Measurements from ENCODE around the gene PTAR1.
"Not testable (repeated sequence)": the region's sequence is repeated elsewhere in the genome, so short reads cannot be mapped to it uniquely, and the experiment has no call there.

PTAR1 gene, protein sequence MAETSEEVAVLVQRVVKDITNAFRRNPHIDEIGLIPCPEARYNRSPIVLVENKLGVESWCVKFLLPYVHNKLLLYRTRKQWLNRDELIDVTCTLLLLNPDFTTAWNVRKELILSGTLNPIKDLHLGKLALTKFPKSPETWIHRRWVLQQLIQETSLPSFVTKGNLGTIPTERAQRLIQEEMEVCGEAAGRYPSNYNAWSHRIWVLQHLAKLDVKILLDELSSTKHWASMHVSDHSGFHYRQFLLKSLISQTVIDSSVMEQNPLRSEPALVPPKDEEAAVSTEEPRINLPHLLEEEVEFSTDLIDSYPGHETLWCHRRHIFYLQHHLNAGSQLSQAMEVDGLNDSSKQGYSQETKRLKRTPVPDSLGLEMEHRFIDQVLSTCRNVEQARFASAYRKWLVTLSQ

DNA sequence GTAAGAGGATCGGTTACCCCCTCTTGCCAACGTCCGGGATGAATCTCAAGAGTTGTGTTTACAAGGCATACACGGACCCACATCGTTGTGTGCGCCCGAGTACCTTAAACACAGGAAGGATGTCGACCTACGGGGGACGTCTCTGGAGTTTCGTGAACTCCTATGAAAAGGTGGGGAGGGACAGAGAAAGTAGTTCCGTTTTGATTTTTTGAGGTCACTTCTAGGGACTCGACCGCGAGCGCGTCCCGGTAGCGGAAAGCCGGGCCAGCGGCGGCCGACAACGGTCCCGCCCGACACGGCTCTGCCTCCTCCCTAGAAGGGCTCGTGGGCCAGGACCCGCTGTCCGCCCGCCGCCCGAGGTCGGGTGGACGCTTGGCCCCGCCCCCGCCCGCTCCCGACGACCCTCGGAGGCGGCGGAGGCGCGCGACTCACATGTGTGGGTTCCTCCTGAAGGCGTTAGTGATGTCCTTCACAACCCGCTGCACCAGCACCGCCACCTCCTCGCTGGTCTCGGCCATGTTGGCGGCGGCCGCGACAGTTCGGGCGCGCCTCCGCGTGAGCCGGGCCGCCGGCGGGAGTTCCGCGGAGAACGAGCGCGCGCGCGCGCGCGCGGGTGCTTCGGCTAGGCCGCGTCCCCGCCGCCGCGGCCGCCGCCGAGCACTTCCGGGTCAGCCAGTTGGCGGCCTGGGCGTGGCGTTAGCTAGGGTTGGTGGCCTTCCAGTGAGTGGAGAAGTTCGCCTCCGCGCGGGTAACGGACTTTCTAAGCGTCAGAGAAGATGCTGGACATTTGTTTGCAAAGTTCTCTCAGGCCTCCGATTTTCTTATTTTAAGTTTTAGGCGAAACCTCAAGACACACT is at the start of gene PTAR1:
Gene PTAR1, minus strand, starts transcription at position 591 of the 857 bp plus-strand sequence. Its CDS starts 73 bp downstream, at position 518.
- FAIRE-seq (peak; percentile 68), DNase-seq (ENCODE audit: low spot score) (peak; percentile 88)

DNA sequence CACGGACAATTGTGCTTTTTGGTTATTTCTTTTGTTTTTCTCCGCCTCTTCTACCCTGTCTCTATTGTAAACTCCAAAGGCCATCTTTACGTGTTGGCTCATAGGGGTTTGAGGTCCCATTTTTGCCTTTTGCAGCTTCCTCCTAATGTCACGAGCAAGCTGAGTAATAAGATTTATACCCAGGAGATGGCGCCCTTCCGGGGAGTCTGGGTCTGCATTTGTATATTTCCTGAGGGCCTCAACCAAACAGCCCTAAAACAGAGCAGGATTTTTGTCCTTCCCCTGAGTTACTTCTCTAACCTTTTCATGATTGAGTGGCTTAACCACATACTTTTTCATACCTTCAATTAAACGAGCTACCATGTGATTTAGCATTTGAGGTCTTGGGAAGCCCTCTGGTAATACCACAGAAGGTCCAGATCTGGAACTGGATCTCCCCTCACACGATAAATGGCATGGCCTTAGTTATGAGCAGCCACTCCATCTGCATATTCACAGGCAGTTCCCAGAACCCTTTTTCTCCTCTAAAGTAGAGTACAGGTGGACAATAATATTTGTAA is 49.6 kb upstream of the PTAR1 start:
- FAIRE-seq (no peak), DNase-seq (ENCODE audit: low spot score) (no peak)

DNA sequence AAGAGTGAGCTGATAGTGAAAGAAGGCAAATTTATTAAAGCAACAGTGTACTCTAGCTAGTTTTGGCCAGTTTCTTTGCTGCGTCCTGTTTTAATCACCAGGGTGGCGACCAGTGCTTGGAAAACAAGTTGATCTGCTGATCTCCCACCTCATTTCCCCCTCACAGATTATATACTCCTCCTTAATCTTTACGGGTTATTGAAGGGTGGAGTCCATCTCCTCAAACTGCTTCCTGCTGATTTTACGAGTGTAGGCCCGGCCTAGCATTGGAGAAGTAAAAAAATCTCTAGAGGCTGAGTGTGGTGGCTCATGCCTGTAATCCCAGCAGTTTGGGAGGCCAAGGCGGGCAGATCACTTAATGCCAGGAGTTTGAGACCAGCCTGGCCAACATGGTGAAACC is 46.8 kb upstream of the PTAR1 start:
- FAIRE-seq: no peak
- no peak for DNase-seq (ENCODE audit: low spot score)

GRCh38 chr9:69805962-69806515 is 46.2 kb upstream of the PTAR1 start:
- FAIRE-seq (no peak), DNase-seq (ENCODE audit: low spot score) (no peak)

- DNase-seq (ENCODE audit: low spot score) (no peak), FAIRE-seq (no peak)
Measured at GRCh38 chr9:69801989-69802388, 42.2 kb upstream of the PTAR1 start.

- not testable (repeated sequence) for FAIRE-seq; DNase-seq (ENCODE audit: low spot score)
Measured at GRCh38 chr9:69800027-69800426, 40.2 kb upstream of the PTAR1 start.

- FAIRE-seq; DNase-seq (ENCODE audit: low spot score): not testable (repeated sequence)
Measured at GRCh38 chr9:69799521-69799920, 39.7 kb upstream of the PTAR1 start.

DNA sequence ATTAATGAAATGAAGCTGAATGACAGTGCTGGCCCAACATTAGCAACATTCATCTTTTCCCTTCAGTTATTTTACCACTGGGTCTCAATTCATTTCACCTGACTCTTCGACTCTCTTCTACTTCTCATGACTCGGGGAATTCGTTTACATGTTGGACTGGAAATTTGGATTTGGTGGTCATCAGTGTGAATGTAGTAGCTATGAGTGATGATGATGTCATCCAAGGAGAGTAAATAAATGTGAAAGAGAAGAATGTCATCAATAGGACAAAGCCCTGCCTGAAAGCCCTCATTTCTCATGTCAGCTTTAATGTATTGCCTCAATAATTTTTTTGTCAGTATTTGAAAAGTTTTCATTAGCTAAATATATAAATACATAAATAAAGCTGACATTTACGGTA is 38.9 kb upstream of the PTAR1 start:
- no peak for DNase-seq (ENCODE audit: low spot score)
- no peak for FAIRE-seq

GRCh38 chr9:69797675-69798074 is 37.9 kb upstream of the PTAR1 start:
- DNase-seq (ENCODE audit: low spot score) (no peak), FAIRE-seq (no peak)

GRCh38 chr9:69794356-69794755 is 34.5 kb upstream of the PTAR1 start:
- DNase-seq (ENCODE audit: low spot score) (no peak), FAIRE-seq (no peak)

GRCh38 chr9:69785757-69786156 is 25.9 kb upstream of the PTAR1 start:
- FAIRE-seq (no peak), DNase-seq (ENCODE audit: low spot score) (no peak)

DNA sequence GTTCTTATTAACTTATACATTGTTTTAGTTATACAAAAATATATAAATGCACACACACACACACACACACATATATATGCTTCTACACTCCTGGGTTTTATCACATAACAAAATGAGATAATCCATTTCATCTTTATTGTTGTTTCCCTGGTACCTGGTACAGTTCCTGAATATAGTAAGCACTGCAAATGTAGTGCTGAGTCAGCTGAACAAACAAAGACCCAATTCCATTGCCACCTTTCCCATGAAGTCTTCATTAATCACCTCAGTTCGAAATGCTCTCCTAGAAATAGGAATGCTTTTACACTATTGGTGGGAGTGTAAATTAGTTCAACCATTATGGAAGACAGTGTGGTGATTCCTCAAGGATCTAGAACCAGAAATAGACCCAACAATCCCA is 13.4 kb upstream of the PTAR1 start:
- FAIRE-seq (no peak), DNase-seq (ENCODE audit: low spot score) (no peak)

DNA sequence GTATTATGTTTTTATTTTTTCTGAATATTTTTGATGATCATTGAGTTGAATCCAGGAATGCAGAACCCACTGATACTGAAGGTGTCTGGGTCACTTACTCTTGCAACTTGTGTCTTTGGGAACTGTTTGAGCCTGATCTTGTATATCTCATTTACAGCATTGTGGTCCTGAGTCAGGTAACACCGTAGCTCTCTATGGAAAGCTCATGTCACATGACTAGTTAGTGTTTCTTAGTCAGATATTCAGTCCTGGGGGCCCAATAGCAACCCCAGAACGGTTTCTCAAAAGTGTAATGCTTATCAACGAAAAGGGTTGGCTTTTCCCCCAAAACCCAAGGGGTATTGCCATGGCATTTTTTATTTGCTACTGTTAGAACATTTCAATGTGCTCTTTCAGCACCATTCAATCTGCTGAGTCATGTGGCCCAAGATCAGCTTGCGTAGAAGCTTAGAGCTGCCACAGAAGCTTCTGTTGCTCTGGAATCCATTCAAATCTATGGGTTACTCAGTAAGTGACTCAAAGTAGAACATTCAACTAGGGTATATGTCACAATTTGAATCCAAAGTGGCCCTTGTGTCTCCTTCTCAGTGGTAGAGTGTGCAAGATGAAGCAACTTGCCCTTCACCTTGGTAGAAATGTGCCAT is 12.1 kb upstream of the PTAR1 start:
- no peak for FAIRE-seq
- no peak for DNase-seq (ENCODE audit: low spot score)

GRCh38 chr9:69768716-69769115 is 8.9 kb upstream of the PTAR1 start:
- no peak for FAIRE-seq
- no peak for DNase-seq (ENCODE audit: low spot score)

- FAIRE-seq: no peak
- DNase-seq (ENCODE audit: low spot score): no peak
Measured at GRCh38 chr9:69768101-69768500, 8.3 kb upstream of the PTAR1 start.

DNA sequence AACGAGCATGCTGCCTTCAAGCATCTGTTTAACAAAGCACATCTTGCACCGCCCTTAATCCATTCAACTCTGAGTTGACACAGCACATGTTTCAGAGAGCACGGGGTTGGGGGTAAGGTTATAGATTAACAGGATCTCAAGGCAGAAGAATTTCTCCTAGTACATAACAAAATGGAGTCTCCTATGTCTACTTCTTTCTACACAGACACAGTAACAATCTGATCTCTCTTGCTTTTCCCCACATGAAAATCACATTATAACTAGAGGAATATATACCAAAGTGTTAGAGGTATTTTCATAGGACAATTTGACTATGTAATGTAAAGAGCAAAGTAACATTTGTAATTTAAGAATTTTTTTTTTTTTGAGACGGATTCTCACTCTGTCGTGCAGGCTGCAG is 4.1 kb upstream of the PTAR1 start:
- not testable (repeated sequence) for FAIRE-seq

GRCh38 chr9:69762527-69762926 is 2.7 kb upstream of the PTAR1 start:
- FAIRE-seq: no peak
- DNase-seq (ENCODE audit: low spot score): no peak

More for the DNA sequence above, 4.1 kb upstream of the PTAR1 start:
- not testable (repeated sequence) for DNase-seq (ENCODE audit: low spot score)

GRCh38 chr9:69760278-69760610 is 433 bp upstream of the PTAR1 start:
- DNase-seq (ENCODE audit: low spot score) (no peak), FAIRE-seq (no peak)

DNA sequence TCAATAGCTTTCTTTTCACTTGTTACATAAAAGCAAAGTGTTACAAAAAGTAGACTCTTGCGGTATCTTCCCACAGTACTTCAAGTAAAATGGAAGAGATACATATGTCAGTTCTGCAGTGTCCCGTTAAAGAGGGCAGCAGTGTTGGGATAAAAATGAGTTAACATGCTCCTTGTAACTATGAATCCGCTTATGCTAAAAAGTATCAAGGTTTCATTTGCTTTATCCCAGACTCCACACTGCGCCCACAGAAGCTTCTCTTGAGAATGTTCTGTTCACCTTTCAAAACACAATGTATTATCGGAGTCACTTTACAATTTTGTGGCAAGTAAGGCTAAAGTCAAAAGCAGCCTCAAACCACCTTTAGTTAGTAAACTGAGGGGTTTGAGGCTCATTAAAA is 790 bp downstream of the PTAR1 start:
- FAIRE-seq: no peak
- DNase-seq (ENCODE audit: low spot score): no peak

DNA sequence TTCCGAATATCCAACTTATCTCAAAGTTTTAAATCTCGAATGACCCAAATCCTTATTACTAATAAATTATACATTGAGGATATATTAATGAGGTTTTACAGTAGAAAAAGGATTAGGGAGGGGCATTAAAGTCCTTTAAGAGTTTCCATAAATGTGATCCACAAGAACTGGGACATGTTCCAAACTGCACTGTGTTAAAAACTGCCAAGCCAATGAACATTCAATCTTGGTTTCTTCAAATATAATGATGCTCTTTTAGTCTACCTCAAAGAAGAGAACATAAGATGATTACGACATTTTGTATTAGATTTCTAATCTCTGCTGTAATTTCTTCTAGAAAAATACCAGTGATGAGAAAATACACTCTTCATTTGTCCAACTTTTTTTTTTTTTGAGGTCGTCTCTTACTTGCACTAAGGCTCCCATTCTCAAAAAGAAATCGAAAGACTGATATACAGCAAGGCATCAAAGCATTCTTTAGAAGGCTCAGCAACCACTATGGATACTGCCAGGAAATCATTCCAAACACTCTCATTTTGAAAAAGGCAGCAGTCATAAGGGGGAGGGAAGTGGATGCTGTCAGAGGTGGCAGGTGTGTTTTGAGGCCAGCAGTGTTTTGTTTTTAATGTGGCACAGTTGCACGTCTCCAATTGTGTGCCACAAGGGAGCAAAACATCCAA is 1.7 kb downstream of the PTAR1 start:
- DNase-seq (ENCODE audit: low spot score): no peak

DNA sequence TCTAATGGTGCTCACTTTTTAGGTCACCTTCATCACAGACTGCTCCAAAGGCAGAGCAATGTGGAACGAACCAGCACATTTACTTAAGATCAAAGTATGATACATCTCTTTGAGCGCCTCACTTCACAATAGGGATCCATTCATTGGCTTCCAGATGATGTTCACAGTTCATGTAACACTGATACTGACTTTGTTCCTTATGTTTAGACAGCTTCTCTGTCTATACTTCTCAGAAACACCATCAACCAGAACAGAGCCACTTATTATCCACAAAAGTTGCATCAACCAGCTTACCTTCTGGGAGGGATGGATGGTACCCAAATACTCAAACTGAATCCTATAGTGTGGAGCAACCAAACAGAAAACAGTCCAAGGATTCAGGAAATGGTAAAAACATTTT is 4.6 kb downstream of the PTAR1 start:
- DNase-seq (ENCODE audit: low spot score) (no peak), FAIRE-seq (no peak)

More for the DNA sequence above, 1.7 kb downstream of the PTAR1 start:
- FAIRE-seq: no peak
